Fibroblast of pulmonary artery (primary cell): Measurements from ENCODE around the gene PALD1.

Source experiments
- DNase-seq: peaks from one replicate; pipeline ENCODE4 v3.0.0-alpha.2; 2010; ENCODE audit warnings: low read depth
- H3K4me3 ChIP-seq: replicated peaks from 2 replicates; pipeline ENCODE4 v1.5.1; 2011; ENCODE audit warnings: low read depth, mild to moderate bottlenecking, control low read depth, low read length, moderate library complexity
- CTCF ChIP-seq: IDR thresholded peaks from 2 replicates; pipeline ENCODE4 v1.5.1; 2011; ENCODE audit warnings: mild to moderate bottlenecking, control low read depth, low read length, inconsistent platforms; ENCODE audit errors: missing control alignments

The PALD1 gene

GRCh38 chr10:70586348-70586930 lies 107.9 kb downstream of the PALD1 start:
- no peak for DNase-seq
- no peak overlapping the region for H3K4me3 ChIP-seq
- no peak for TF ChIP-seq CTCF

GRCh38 chr10:70587045-70587658 lies 108.6 kb downstream of the PALD1 start:
- DNase-seq, result no peak
- H3K4me3 ChIP-seq, result no peak overlapping the region
- no peak for TF ChIP-seq CTCF

DNA sequence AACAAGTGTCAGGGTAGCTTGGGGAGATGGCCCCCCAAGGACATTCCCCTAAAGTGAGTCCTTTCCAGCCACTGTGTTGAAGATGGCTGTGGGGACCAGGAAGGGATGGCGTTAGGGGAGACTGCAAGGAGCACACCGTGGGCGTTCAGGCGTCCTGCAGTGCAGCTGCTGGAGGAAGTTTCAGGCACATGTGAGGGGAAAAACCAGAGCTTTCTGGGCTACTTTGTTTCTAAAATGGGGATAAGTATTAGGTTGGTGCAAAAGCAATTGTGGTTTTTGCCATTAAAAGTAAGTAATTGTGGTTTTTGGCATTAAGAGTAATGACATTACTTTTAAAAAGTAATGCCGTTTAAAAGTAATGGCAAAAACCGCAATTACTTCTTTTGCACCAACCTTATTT lies 109.7 kb downstream of the PALD1 start:
- H3K4me3 ChIP-seq, result no peak overlapping the region
- DNase-seq, result no peak
- TF ChIP-seq CTCF, result no peak

DNA sequence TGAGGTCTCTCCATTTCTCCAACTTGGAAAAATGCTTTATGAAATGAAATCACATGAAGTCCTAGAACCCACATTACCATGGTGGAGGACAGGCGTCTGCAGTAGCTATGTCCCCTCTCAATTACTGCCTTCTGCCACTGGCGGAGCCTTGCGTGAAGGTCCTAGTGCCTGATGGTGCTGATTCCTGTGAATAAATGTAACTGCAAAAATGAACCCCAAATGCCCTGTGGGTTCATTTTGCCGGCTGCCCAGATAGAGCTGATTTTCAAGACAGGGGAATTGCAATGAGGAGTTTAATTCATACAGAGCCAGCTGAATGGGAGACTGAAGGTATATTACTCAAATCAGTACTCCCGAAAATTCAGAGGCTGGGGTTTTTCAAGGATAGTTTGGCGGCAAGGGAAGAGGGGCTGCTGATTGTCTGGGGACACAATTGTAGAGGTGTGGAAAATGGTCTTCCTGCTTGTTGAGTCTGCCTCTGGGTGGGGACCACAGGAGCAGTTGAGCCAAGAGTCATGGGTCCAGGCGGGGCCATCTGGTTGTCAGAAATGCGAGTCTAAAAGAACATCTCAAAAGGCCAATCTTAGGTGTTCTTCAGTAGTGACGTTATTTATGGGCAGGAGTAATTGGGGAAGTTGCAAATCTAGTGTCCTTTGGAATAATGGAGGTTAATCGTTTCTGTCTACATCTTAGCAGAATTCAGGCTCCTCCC lies 110.4 kb downstream of the PALD1 start:
- no peak overlapping the region for H3K4me3 ChIP-seq
- no peak for TF ChIP-seq CTCF
- DNase-seq, result no peak

- peak; percentile 76 for DNase-seq
- H3K4me3 ChIP-seq, result no peak overlapping the region
Observed at GRCh38 chr10:70589762-70590654, 111.4 kb downstream of the PALD1 start.

More at GRCh38 chr10:70589762-70590654, 111.4 kb downstream of the PALD1 start:
- TF ChIP-seq CTCF, result no peak
